IPS-15b (cell line): ENCODE measurements around the gene HRAS.

ENCODE experiments used
- H3K27me3 ChIP-seq: one replicate; pipeline ENCODE4 v1.6.1; 2013; ENCODE audit warnings: low read length; ENCODE audit not compliant: control insufficient read depth, insufficient read depth
- H3K36me3 ChIP-seq: one replicate; pipeline ENCODE4 v1.6.1; 2013; ENCODE audit warnings: low read length; ENCODE audit not compliant: control insufficient read depth, insufficient read depth
- H3K4me1 ChIP-seq: one replicate; pipeline ENCODE4 v1.6.1; 2013; ENCODE audit warnings: mild to moderate bottlenecking, low read length; ENCODE audit not compliant: control insufficient read depth, insufficient read depth
- H3K4me3 ChIP-seq: one replicate; pipeline ENCODE4 v1.5.1; 2013; ENCODE audit warnings: low read depth, low read length
- H3K9ac ChIP-seq: one replicate; pipeline ENCODE4 v1.6.1; 2013; ENCODE audit warnings: low read depth, mild to moderate bottlenecking, low read length
- H3K9me3 ChIP-seq: one replicate; pipeline ENCODE4 v1.6.1; 2013; ENCODE audit warnings: mild to moderate bottlenecking, low read length; ENCODE audit not compliant: control insufficient read depth, insufficient read depth

The HRAS gene

GRCh38 chr11:555780-556661 lies 20.6 kb upstream of the HRAS start:
- no peaks in the 10 kb centered on the region for H3K36me3 ChIP-seq
- peaks cover 17% of the 10 kb centered on the region for H3K27me3 ChIP-seq
- H3K4me1 ChIP-seq: no peaks in the 10 kb centered on the region
- no peak overlapping the region for H3K9ac ChIP-seq
- peak overlapping the region; percentile 52 for H3K4me3 ChIP-seq
- no peaks in the 10 kb centered on the region for H3K9me3 ChIP-seq

GRCh38 chr11:555227-555779 lies 19.9 kb upstream of the HRAS start:
- Histone ChIP-seq H3K4me1 (no peaks in the 10 kb centered on the region), H3K9me3 (no peaks in the 10 kb centered on the region), H3K9ac (peak overlapping the region; percentile 60), H3K4me3 (peak overlapping the region; percentile 52), H3K27me3 (peaks cover 17% of the 10 kb centered on the region), H3K36me3 (no peaks in the 10 kb centered on the region)

- Histone ChIP-seq H3K9me3 (no peaks in the 10 kb centered on the region), H3K36me3 (no peaks in the 10 kb centered on the region), H3K4me1 (no peaks in the 10 kb centered on the region), H3K4me3 (peak overlapping the region; percentile 37), H3K27me3 (peaks cover 17% of the 10 kb centered on the region), H3K9ac (no peak overlapping the region)
Measured at GRCh38 chr11:554428-555226, 19.3 kb upstream of the HRAS start.

- Histone ChIP-seq H3K9ac (no peak overlapping the region), H3K4me1 (no peaks in the 10 kb centered on the region), H3K36me3 (no peaks in the 10 kb centered on the region), H3K4me3 (no peak overlapping the region), H3K27me3 (peaks cover 17% of the 10 kb centered on the region), H3K9me3 (no peaks in the 10 kb centered on the region)
Measured at GRCh38 chr11:553988-554340, 18.6 kb upstream of the HRAS start.

GRCh38 chr11:553083-553987 lies 18.0 kb upstream of the HRAS start:
- no peaks in the 10 kb centered on the region for H3K36me3 ChIP-seq
- H3K9me3 ChIP-seq: no peaks in the 10 kb centered on the region
- no peak overlapping the region for H3K9ac ChIP-seq
- H3K4me3 ChIP-seq: no peak overlapping the region
- H3K27me3 ChIP-seq: peaks cover 17% of the 10 kb centered on the region
- H3K4me1 ChIP-seq: no peaks in the 10 kb centered on the region

- H3K9ac ChIP-seq: no peak overlapping the region
- no peaks in the 10 kb centered on the region for H3K36me3 ChIP-seq
- H3K4me3 ChIP-seq: no peak overlapping the region
- no peaks in the 10 kb centered on the region for H3K9me3 ChIP-seq
- no peaks in the 10 kb centered on the region for H3K4me1 ChIP-seq
- H3K27me3 ChIP-seq: peaks cover 6% of the 10 kb centered on the region
Measured at GRCh38 chr11:551596-551995, 16.2 kb upstream of the HRAS start.

- Histone ChIP-seq H3K36me3 (no peaks in the 10 kb centered on the region), H3K27me3 (peaks cover 1% of the 10 kb centered on the region), H3K4me1 (no peaks in the 10 kb centered on the region), H3K4me3 (no peak overlapping the region), H3K9ac (no peak overlapping the region), H3K9me3 (no peaks in the 10 kb centered on the region)
Measured at GRCh38 chr11:551131-551530, 15.8 kb upstream of the HRAS start.

GRCh38 chr11:550746-551085 lies 15.3 kb upstream of the HRAS start:
- no peaks in the 10 kb centered on the region for H3K36me3 ChIP-seq
- no peaks in the 10 kb centered on the region for H3K9me3 ChIP-seq
- no peak overlapping the region for H3K4me3 ChIP-seq
- no peaks in the 10 kb centered on the region for H3K4me1 ChIP-seq
- H3K9ac ChIP-seq: no peak overlapping the region
- no peaks in the 10 kb centered on the region for H3K27me3 ChIP-seq

- Histone ChIP-seq H3K9me3 (no peaks in the 10 kb centered on the region), H3K4me1 (no peaks in the 10 kb centered on the region), H3K36me3 (no peaks in the 10 kb centered on the region), H3K4me3 (no peak overlapping the region), H3K9ac (no peak overlapping the region), H3K27me3 (no peaks in the 10 kb centered on the region)
Measured at GRCh38 chr11:550021-550745, 14.8 kb upstream of the HRAS start.

- Histone ChIP-seq H3K36me3 (no peaks in the 10 kb centered on the region), H3K9ac (no peak overlapping the region), H3K9me3 (no peaks in the 10 kb centered on the region), H3K27me3 (no peaks in the 10 kb centered on the region), H3K4me3 (no peak overlapping the region), H3K4me1 (no peaks in the 10 kb centered on the region)
Measured at GRCh38 chr11:548700-549603, 13.6 kb upstream of the HRAS start.
